PC-3 (cell line): Measurements from ENCODE around the gene NTN1. TPM values are rescaled to one million over a fixed set of nuclear protein-coding genes. Genes with fewer than 3 reads are reported as not detected.

Experiments
- ATAC-seq: fragments of 200-7000 bp; cut with Tn5 transposase; 2 replicates; pipeline ENCODE4 v1.9.1; 2020; ENCODE audit warnings: mild to moderate bottlenecking, moderate library complexity
- BruUV-seq: library from RNA; stranded (reverse); fragments of 400-500 nt; replicated peaks from 2 replicates; lab custom pipeline; 2021; lab: Mats Ljungman, UMichigan
- CTCF ChIA-PET: fragments of 300-600 bp; sonication (Branson Sonifier 250); formaldehyde crosslinking; loops from one replicate; lab custom pipeline; 2022; ENCODE audit warnings: antibody characterized with exemption; lab: Charles Lee
- POLR2A ChIA-PET: fragments of 300-600 bp; sonication (Branson Sonifier 250); formaldehyde crosslinking; loops from one replicate; lab custom pipeline; 2022; ENCODE audit warnings: antibody characterized with exemption; ENCODE audit not compliant: unreplicated experiment; lab: Charles Lee
- DNase-seq: peaks from one replicate; pipeline ENCODE4 v3.0.0-alpha.2; 2015
- H2AFZ ChIP-seq: fragments of 300-600 bp; sonication (generic); 2 replicates; pipeline ENCODE4 v1.6.0; 2016; ENCODE audit warnings: antibody characterized with exemption, low read length
- H3F3A ChIP-seq: fragments of 300-600 bp; sonication (generic); one replicate; pipeline ENCODE4 v1.6.0; 2017; ENCODE audit warnings: antibody characterized with exemption, low read length, control low read depth, mild to moderate bottlenecking; ENCODE audit not compliant: unreplicated experiment
- H3K27ac ChIP-seq: fragments of 300-600 bp; sonication (generic); 2 replicates; pipeline ENCODE4 v1.5.1; 2016; ENCODE audit warnings: mild to moderate bottlenecking, low read length
- H3K27me3 ChIP-seq: fragments of 300-600 bp; sonication (generic); 2 replicates; pipeline ENCODE4 v1.6.1; 2016; ENCODE audit warnings: low read length, mixed read lengths
- H3K36me3 ChIP-seq: fragments of 300-600 bp; sonication (generic); 2 replicates; pipeline ENCODE4 v1.6.1; 2016; ENCODE audit warnings: low read depth, mixed run types, low read length, mixed read lengths
- H3K4me1 ChIP-seq: fragments of 300-600 bp; sonication (generic); 2 replicates; pipeline ENCODE4 v1.5.1; 2016; ENCODE audit warnings: low read length; ENCODE audit not compliant: insufficient read depth
- H3K4me2 ChIP-seq: fragments of 300-600 bp; sonication (generic); 2 replicates; pipeline ENCODE4 v1.6.0; 2016; ENCODE audit warnings: low read length
- H3K4me3 ChIP-seq: fragments of 300-600 bp; sonication (generic); 2 replicates; pipeline ENCODE4 v1.5.1; 2016; ENCODE audit warnings: mild to moderate bottlenecking, low read length, mixed read lengths
- H3K79me2 ChIP-seq: fragments of 300-600 bp; sonication (generic); 2 replicates; pipeline ENCODE4 v1.6.1; 2017; ENCODE audit warnings: low read length, mixed read lengths
- H3K9ac ChIP-seq: fragments of 300-600 bp; sonication (generic); 2 replicates; pipeline ENCODE4 v1.6.0; 2016; ENCODE audit warnings: mild to moderate bottlenecking, low read length
- H3K9me2 ChIP-seq: fragments of 300-600 bp; sonication (generic); replicated peaks from 2 replicates; pipeline ENCODE4 v1.6.1; 2016; ENCODE audit warnings: mixed run types, low read length, mixed read lengths
- H3K9me3 ChIP-seq: fragments of 300-600 bp; sonication (generic); 2 replicates; pipeline ENCODE4 v1.6.1; 2016; ENCODE audit warnings: low read length, mixed read lengths
- H4K20me1 ChIP-seq: fragments of 300-600 bp; sonication (generic); 2 replicates; pipeline ENCODE4 v1.6.1; 2016; ENCODE audit warnings: low read length, mixed read lengths
- EZH2 ChIP-seq: fragments of 300-600 bp; sonication (generic); IDR thresholded peaks from one replicate; pipeline ENCODE4 v1.6.1; 2017; ENCODE audit warnings: antibody characterized with exemption, mild to moderate bottlenecking, low read length; ENCODE audit not compliant: unreplicated experiment
- EZH2phosphoT487 ChIP-seq: fragments of 300-600 bp; sonication (generic); IDR thresholded peaks from 2 replicates; pipeline ENCODE4 v1.6.1; 2018; ENCODE audit warnings: mild to moderate bottlenecking, antibody characterized with exemption, low read length, borderline replicate concordance
- intact Hi-C: fragments of 100-400 bp; cut with micrococcal nuclease; formaldehyde crosslinking; loops from 2 replicates; pipeline ENCODE4 v1.9.0; 2023
- total RNA-seq: library from RNA; depleted of rRNA; stranded (reverse); fragments of >200 nt; gene quantifications from 2 replicates; pipeline ENCODE4 v1.2.3, GENCODE V29; 2014
- TF ChIP-seq, protein P1 (sequence below): fragments of 300-600 bp; sonication (generic); conservative IDR thresholded peaks from 2 replicates; pipeline ENCODE4 v1.5.1; 2017; ENCODE audit warnings: antibody characterized with exemption, low read depth, mild to moderate bottlenecking, low read length

NTN1 gene
- total RNA-seq, 1 experiment from 2014 or later: 0.22 TPM

DNA sequence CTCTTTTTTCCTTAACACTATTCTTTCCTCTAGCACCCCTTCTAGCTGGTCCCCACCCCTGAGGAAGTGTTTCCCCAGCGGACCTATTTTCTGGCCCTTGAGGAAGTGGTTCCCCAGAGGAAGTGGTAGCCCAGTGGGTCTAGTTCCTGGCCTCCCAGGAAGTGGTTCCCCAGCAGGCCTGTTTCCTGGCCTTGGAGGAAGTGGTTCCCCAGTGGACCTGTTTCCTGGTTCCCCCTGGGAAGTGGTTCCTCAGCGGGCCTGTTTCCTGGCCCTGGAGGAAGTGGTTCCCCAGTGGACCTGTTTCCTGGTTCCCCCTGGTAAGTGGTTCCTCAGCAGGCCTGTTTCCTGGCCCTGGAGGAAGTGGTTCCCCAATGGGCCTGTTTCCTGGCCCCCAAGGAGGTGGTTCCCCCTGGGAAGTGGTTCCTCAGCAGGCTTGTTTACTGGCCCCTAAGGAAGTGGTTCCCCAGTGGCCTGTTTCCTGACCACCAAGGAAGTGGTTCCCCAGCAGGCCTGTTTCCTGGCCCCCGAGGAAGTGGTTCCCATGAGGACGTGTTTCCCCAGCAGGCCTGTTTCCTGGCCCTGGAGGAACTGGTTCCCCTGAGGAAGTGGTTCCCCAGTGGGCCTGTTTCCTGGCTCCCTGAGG lies 58.3 kb downstream of the NTN1 start:
- DNase-seq (no peak), ATAC-seq (no peak)
- Histone ChIP-seq H3K36me3 (no peaks in the 10 kb centered on the region), H2AFZ (no peak overlapping the region), H3K9me2 (no peaks in the 10 kb centered on the region), H3F3A (no peaks in the 10 kb centered on the region), H3K4me1 (no peaks in the 10 kb centered on the region), H3K79me2 (no peaks in the 10 kb centered on the region), H3K9ac (no peak overlapping the region), H3K9me3 (no peaks in the 10 kb centered on the region), H4K20me1 (no peaks in the 10 kb centered on the region), H3K4me3 (no peak overlapping the region), H3K27me3 (peaks cover 3% of the 10 kb centered on the region), H3K27ac (no peak overlapping the region), H3K4me2 (no peak overlapping the region)
- intact Hi-C loops: no loop called here
- TF ChIP-seq, protein P1, sequence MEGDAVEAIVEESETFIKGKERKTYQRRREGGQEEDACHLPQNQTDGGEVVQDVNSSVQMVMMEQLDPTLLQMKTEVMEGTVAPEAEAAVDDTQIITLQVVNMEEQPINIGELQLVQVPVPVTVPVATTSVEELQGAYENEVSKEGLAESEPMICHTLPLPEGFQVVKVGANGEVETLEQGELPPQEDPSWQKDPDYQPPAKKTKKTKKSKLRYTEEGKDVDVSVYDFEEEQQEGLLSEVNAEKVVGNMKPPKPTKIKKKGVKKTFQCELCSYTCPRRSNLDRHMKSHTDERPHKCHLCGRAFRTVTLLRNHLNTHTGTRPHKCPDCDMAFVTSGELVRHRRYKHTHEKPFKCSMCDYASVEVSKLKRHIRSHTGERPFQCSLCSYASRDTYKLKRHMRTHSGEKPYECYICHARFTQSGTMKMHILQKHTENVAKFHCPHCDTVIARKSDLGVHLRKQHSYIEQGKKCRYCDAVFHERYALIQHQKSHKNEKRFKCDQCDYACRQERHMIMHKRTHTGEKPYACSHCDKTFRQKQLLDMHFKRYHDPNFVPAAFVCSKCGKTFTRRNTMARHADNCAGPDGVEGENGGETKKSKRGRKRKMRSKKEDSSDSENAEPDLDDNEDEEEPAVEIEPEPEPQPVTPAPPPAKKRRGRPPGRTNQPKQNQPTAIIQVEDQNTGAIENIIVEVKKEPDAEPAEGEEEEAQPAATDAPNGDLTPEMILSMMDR: no peak
- no peak for TF ChIP-seq EZH2phosphoT487
- no peak for TF ChIP-seq EZH2
- BruUV-seq: no TSS peak
- CTCF ChIA-PET: no interaction called here
- POLR2A ChIA-PET: no interaction called here

DNA sequence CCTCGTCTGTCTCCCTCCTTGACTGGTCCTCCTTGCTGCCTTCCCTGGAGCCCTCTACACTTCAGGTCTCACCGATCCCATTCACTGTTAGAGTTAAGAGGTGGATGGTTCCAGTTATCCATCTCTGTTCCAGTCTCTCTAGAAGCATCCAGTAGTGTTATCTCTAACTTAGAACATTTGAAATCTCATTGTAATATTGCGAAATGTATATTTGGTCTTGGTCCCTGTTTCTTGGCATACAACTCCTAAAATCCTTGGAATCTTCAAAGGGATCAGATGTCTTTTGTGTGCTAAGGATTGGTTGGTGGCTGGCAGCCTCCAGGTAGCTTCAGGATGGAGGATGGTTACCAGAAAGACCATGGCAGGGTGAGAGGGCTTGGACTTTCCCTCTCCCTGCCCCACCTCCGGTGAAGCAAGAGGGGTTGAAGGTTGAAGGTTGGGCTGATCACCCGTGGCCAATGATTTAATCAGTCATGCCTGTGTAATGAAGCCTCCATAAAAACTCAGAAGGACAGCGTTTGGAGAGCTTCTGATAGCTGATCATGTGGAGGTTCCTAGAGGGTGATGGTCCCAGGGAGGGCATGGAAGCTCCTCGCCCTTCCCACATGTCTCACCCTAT lies 59.1 kb downstream of the NTN1 start:
- no peaks in the 10 kb centered on the region for H3F3A ChIP-seq
- H3K9ac ChIP-seq: no peak overlapping the region
- no peaks in the 10 kb centered on the region for H3K36me3 ChIP-seq
- TF ChIP-seq EZH2phosphoT487 (no peak), EZH2 (no peak)
- TF ChIP-seq, protein P1: no peak
- no peak overlapping the region for H3K4me3 ChIP-seq
- no peaks in the 10 kb centered on the region for H3K9me2 ChIP-seq
- no TSS peak for BruUV-seq
- POLR2A ChIA-PET: no interaction called here
- no peaks in the 10 kb centered on the region for H4K20me1 ChIP-seq
- H3K4me1 ChIP-seq: no peaks in the 10 kb centered on the region
- no peaks in the 10 kb centered on the region for H3K9me3 ChIP-seq
- H3K27me3 ChIP-seq: no peaks in the 10 kb centered on the region; the same call in 1 of the 2 replicates
- no peak overlapping the region for H3K4me2 ChIP-seq
- intact Hi-C loops: no loop called here
- CTCF ChIA-PET: no interaction called here
- H3K27ac ChIP-seq: no peak overlapping the region
- DNase-seq (no peak), ATAC-seq (no peak)
- H2AFZ ChIP-seq: no peak overlapping the region
- H3K79me2 ChIP-seq: no peaks in the 10 kb centered on the region

DNA sequence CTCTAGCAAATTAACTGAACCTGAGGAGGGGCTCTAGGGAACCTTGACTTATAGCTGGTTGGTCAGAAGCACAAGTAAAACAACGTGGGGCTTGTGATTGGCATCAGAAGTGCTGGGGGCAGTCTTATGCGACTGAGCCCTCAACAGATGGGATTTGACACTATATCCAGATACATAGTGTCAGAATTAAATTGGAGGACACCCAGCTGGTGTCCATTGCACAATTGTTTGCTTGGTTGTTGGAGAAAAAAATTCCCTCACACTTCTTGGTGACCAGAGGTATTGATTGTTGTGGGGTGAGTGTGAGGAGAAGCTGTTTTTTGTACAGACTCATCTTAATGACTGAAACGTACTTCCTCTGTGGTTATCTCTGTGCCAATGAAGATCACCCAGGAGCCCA lies 59.7 kb downstream of the NTN1 start:
- DNase-seq (no peak), ATAC-seq (no peak)
- H2AFZ ChIP-seq: no peak overlapping the region
- H3K9me2 ChIP-seq: no peaks in the 10 kb centered on the region
- H3K4me1 ChIP-seq: no peaks in the 10 kb centered on the region
- no peaks in the 10 kb centered on the region for H3F3A ChIP-seq
- BruUV-seq: no TSS peak
- H3K9me3 ChIP-seq: no peaks in the 10 kb centered on the region
- no peak overlapping the region for H3K9ac ChIP-seq
- no peak overlapping the region for H3K4me3 ChIP-seq
- no peaks in the 10 kb centered on the region for H3K79me2 ChIP-seq
- H3K4me2 ChIP-seq: no peak overlapping the region
- TF ChIP-seq, protein P1: no peak
- TF ChIP-seq EZH2phosphoT487 (no peak), EZH2 (no peak)
- H3K27me3 ChIP-seq: no peaks in the 10 kb centered on the region; the same call in 1 of the 2 replicates
- ChIA-PET CTCF (no interaction called here), POLR2A (no interaction called here)
- no peaks in the 10 kb centered on the region for H4K20me1 ChIP-seq
- H3K36me3 ChIP-seq: no peaks in the 10 kb centered on the region
- intact Hi-C loops: no loop called here
- H3K27ac ChIP-seq: no peak overlapping the region
